MCF 10A (cell line): Measurements from ENCODE around the gene SLC16A6. TPM values are rescaled to one million over a fixed set of nuclear protein-coding genes. Genes with fewer than 3 reads are reported as not detected.
"Not testable (repeated sequence)": the region's sequence is repeated elsewhere in the genome, so short reads cannot be mapped to it uniquely, and the experiment has no call there.

ENCODE experiments used
- BruUV-seq: library from RNA; stranded (reverse); fragments of 400-500 nt; replicated peaks from 2 replicates; lab custom pipeline; 2021; lab: Mats Ljungman, UMichigan
- CTCF ChIA-PET: fragments of 300-600 bp; sonication (Branson Sonifier 250); formaldehyde crosslinking; extraction: SDS; loops from one replicate; lab custom pipeline; 2021; ENCODE audit warnings: antibody characterized with exemption, inconsistent platforms; lab: Yijun Ruan, JAX
- POLR2A ChIA-PET: fragments of 300-600, 350-650 bp; sonication (Branson Sonifier 250); formaldehyde crosslinking; extraction: SDS; loops from one replicate; lab custom pipeline; 2020; ENCODE audit warnings: antibody characterized with exemption, inconsistent platforms; lab: Yijun Ruan, JAX
- DNase-seq: peaks from one replicate; pipeline ENCODE4 v3.0.0-alpha.2; 2018; ENCODE audit not compliant: unreplicated experiment
- H3K27ac Mint-ChIP-seq: one replicate; pipeline ENCODE4 v1.8.0; 2022; ENCODE audit warnings: mild to moderate bottlenecking, low read depth, mixed read lengths; ENCODE audit not compliant: unreplicated experiment
- H3K27me3 Mint-ChIP-seq: one replicate; pipeline ENCODE4 v1.8.0; 2022; ENCODE audit warnings: mixed read lengths; ENCODE audit not compliant: insufficient read depth, unreplicated experiment
- H3K36me3 Mint-ChIP-seq: one replicate; pipeline ENCODE4 v1.8.0; 2022; ENCODE audit warnings: mild to moderate bottlenecking, moderate library complexity, mixed read lengths; ENCODE audit not compliant: insufficient read depth, unreplicated experiment
- H3K4me1 Mint-ChIP-seq: one replicate; pipeline ENCODE4 v1.8.0; 2022; ENCODE audit warnings: mixed read lengths; ENCODE audit not compliant: insufficient read depth, unreplicated experiment
- H3K4me3 Mint-ChIP-seq: one replicate; pipeline ENCODE4 v1.8.0; 2022; ENCODE audit warnings: mild to moderate bottlenecking, moderate library complexity, mixed read lengths; ENCODE audit not compliant: unreplicated experiment
- H3K9me3 Mint-ChIP-seq: one replicate; pipeline ENCODE4 v1.8.0; 2022; ENCODE audit warnings: mixed read lengths; ENCODE audit not compliant: unreplicated experiment
- CTCF ChIP-seq: fragments of 200-600 bp; IDR thresholded peaks from one replicate; pipeline ENCODE4 v1.8.0; 2022; ENCODE audit warnings: antibody characterized with exemption, mild to moderate bottlenecking; ENCODE audit not compliant: unreplicated experiment
- intact Hi-C: fragments of 100-400 bp; cut with micrococcal nuclease; formaldehyde crosslinking; loops from 2 replicates; pipeline ENCODE4 v1.14.1; 2022
- total RNA-seq: library from RNA; stranded (reverse); gene quantifications from 2 replicates; pipeline ENCODE4 v1.2.3, GENCODE V29; 2022

Gene SLC16A6
- total RNA-seq, 1 experiment from 2014 or later, result 1.4 TPM

- no TSS peak for BruUV-seq
- no peak for TF ChIP-seq CTCF
- Mint-ChIP-seq H3K4me3 (no peak overlapping the region), H3K9me3 (no peaks in the 10 kb centered on the region), H3K27ac (no peak overlapping the region), H3K36me3 (peaks cover 34% of the 10 kb centered on the region), H3K4me1 (no peaks in the 10 kb centered on the region), H3K27me3 (no peaks in the 10 kb centered on the region)
- ChIA-PET CTCF (interaction anchor here (0.6 to 0.9 kb wide), 2 partner anchors 28 to 206 kb away, joined by 3 read pairs; no protein-coding TSS in a partner anchor), POLR2A (interaction anchor here (0.8 to 2.2 kb wide), 4 partner anchors 9 to 205 kb away, joined by 3 to 30 read pairs (median 9); partner anchors contain the start of gene AMZ2)
- DNase-seq, result no peak
- intact Hi-C loops, result no loop called here
These were observed 33.0 kb downstream of the SLC16A6 start for GRCh38 chr17:68257934-68258333.

- POLR2A ChIA-PET, result interaction anchor here (1.1 kb wide), 1 partner anchor 8 kb away, joined by 10 read pairs; the partner anchor contains the start of gene AMZ2
- H3K4me1 Mint-ChIP-seq, DNase-seq, H3K4me3 Mint-ChIP-seq, intact Hi-C loops, BruUV-seq, H3K9me3 Mint-ChIP-seq, H3K27me3 Mint-ChIP-seq, CTCF ChIA-PET, H3K27ac Mint-ChIP-seq: not testable (repeated sequence)
- peaks cover 44% of the 10 kb centered on the region for H3K36me3 Mint-ChIP-seq
These were observed 34.2 kb downstream of the SLC16A6 start for GRCh38 chr17:68256701-68257100.

GRCh38 chr17:68255731-68256538 lies 35.0 kb downstream of the SLC16A6 start:
- H3K27ac Mint-ChIP-seq, result no peak overlapping the region
- no TSS peak for BruUV-seq

GRCh38 chr17:68255151-68255550 lies 35.8 kb downstream of the SLC16A6 start:
- ChIA-PET CTCF (interaction anchor here (1.1 kb wide), 1 partner anchor 211 kb away, joined by 3 read pairs; no protein-coding TSS in a partner anchor), POLR2A (no interaction called here)
- no peak for TF ChIP-seq CTCF
- no peaks in the 10 kb centered on the region for H3K9me3 Mint-ChIP-seq
- H3K4me3 Mint-ChIP-seq, result no peak overlapping the region
- H3K4me1 Mint-ChIP-seq, result no peaks in the 10 kb centered on the region
- no peak for DNase-seq
- H3K27me3 Mint-ChIP-seq, result no peaks in the 10 kb centered on the region
- peaks cover 52% of the 10 kb centered on the region for H3K36me3 Mint-ChIP-seq
- intact Hi-C loops, result no loop called here
- H3K27ac Mint-ChIP-seq, result no peak overlapping the region
- no TSS peak for BruUV-seq

More at GRCh38 chr17:68255731-68256538, 35.0 kb downstream of the SLC16A6 start:
- ChIA-PET POLR2A (no interaction called here), CTCF (interaction anchor here (1.1 kb wide), 1 partner anchor 210 kb away, joined by 3 read pairs; no protein-coding TSS in a partner anchor)
- H3K4me3 Mint-ChIP-seq, result no peak overlapping the region
- H3K27me3 Mint-ChIP-seq, result no peaks in the 10 kb centered on the region
- no peak for TF ChIP-seq CTCF
- no peak for DNase-seq
- intact Hi-C loops, result no loop called here
- H3K9me3 Mint-ChIP-seq, result no peaks in the 10 kb centered on the region
- H3K4me1 Mint-ChIP-seq, result no peaks in the 10 kb centered on the region
- peaks cover 52% of the 10 kb centered on the region for H3K36me3 Mint-ChIP-seq

- H3K4me3 Mint-ChIP-seq, BruUV-seq, H3K4me1 Mint-ChIP-seq, H3K9me3 Mint-ChIP-seq, DNase-seq, intact Hi-C loops, CTCF ChIA-PET, H3K27me3 Mint-ChIP-seq, H3K27ac Mint-ChIP-seq: not testable (repeated sequence)
- peaks cover 59% of the 10 kb centered on the region for H3K36me3 Mint-ChIP-seq
- POLR2A ChIA-PET, result interaction anchor here (0.9 kb wide), 1 partner anchor 208 kb away, joined by 6 read pairs; no protein-coding TSS in a partner anchor
These were observed 37.5 kb downstream of the SLC16A6 start for GRCh38 chr17:68253426-68253825.
